PC-3 (cell line): ENCODE data around the gene CCDC191. TPM values are rescaled to one million over a fixed set of nuclear protein-coding genes. Genes with fewer than 3 reads are reported as not detected.

Experiments used
- ATAC-seq: fragments of 200-7000 bp; cut with Tn5 transposase; 2 replicates; pipeline ENCODE4 v1.9.1; 2020; ENCODE audit warnings: mild to moderate bottlenecking, moderate library complexity
- BruUV-seq: library from RNA; stranded (reverse); fragments of 400-500 nt; replicated peaks from 2 replicates; lab custom pipeline; 2021; lab: Mats Ljungman, UMichigan
- CTCF ChIA-PET: fragments of 300-600 bp; sonication (Branson Sonifier 250); formaldehyde crosslinking; loops from one replicate; lab custom pipeline; 2022; ENCODE audit warnings: antibody characterized with exemption; lab: Charles Lee
- POLR2A ChIA-PET: fragments of 300-600 bp; sonication (Branson Sonifier 250); formaldehyde crosslinking; loops from one replicate; lab custom pipeline; 2022; ENCODE audit warnings: antibody characterized with exemption; ENCODE audit not compliant: unreplicated experiment; lab: Charles Lee
- DNase-seq: peaks from one replicate; pipeline ENCODE4 v3.0.0-alpha.2; 2015
- H2AFZ ChIP-seq: fragments of 300-600 bp; sonication (generic); 2 replicates; pipeline ENCODE4 v1.6.0; 2016; ENCODE audit warnings: antibody characterized with exemption, low read length
- H3F3A ChIP-seq: fragments of 300-600 bp; sonication (generic); one replicate; pipeline ENCODE4 v1.6.0; 2017; ENCODE audit warnings: antibody characterized with exemption, low read length, control low read depth, mild to moderate bottlenecking; ENCODE audit not compliant: unreplicated experiment
- H3K27ac ChIP-seq: fragments of 300-600 bp; sonication (generic); 2 replicates; pipeline ENCODE4 v1.5.1; 2016; ENCODE audit warnings: mild to moderate bottlenecking, low read length
- H3K27me3 ChIP-seq: fragments of 300-600 bp; sonication (generic); 2 replicates; pipeline ENCODE4 v1.6.1; 2016; ENCODE audit warnings: low read length, mixed read lengths
- H3K36me3 ChIP-seq: fragments of 300-600 bp; sonication (generic); 2 replicates; pipeline ENCODE4 v1.6.1; 2016; ENCODE audit warnings: low read depth, mixed run types, low read length, mixed read lengths
- H3K4me1 ChIP-seq: fragments of 300-600 bp; sonication (generic); 2 replicates; pipeline ENCODE4 v1.5.1; 2016; ENCODE audit warnings: low read length; ENCODE audit not compliant: insufficient read depth
- H3K4me2 ChIP-seq: fragments of 300-600 bp; sonication (generic); 2 replicates; pipeline ENCODE4 v1.6.0; 2016; ENCODE audit warnings: low read length
- H3K4me3 ChIP-seq: fragments of 300-600 bp; sonication (generic); 2 replicates; pipeline ENCODE4 v1.5.1; 2016; ENCODE audit warnings: mild to moderate bottlenecking, low read length, mixed read lengths
- H3K79me2 ChIP-seq: fragments of 300-600 bp; sonication (generic); 2 replicates; pipeline ENCODE4 v1.6.1; 2017; ENCODE audit warnings: low read length, mixed read lengths
- H3K9ac ChIP-seq: fragments of 300-600 bp; sonication (generic); 2 replicates; pipeline ENCODE4 v1.6.0; 2016; ENCODE audit warnings: mild to moderate bottlenecking, low read length
- H3K9me2 ChIP-seq: fragments of 300-600 bp; sonication (generic); replicated peaks from 2 replicates; pipeline ENCODE4 v1.6.1; 2016; ENCODE audit warnings: mixed run types, low read length, mixed read lengths
- H3K9me3 ChIP-seq: fragments of 300-600 bp; sonication (generic); 2 replicates; pipeline ENCODE4 v1.6.1; 2016; ENCODE audit warnings: low read length, mixed read lengths
- H4K20me1 ChIP-seq: fragments of 300-600 bp; sonication (generic); 2 replicates; pipeline ENCODE4 v1.6.1; 2016; ENCODE audit warnings: low read length, mixed read lengths
- CTCF ChIP-seq: fragments of 300-600 bp; sonication (generic); conservative IDR thresholded peaks from 2 replicates; pipeline ENCODE4 v1.5.1; 2017; ENCODE audit warnings: antibody characterized with exemption, low read depth, mild to moderate bottlenecking, low read length
- EZH2 ChIP-seq: fragments of 300-600 bp; sonication (generic); IDR thresholded peaks from one replicate; pipeline ENCODE4 v1.6.1; 2017; ENCODE audit warnings: antibody characterized with exemption, mild to moderate bottlenecking, low read length; ENCODE audit not compliant: unreplicated experiment
- EZH2phosphoT487 ChIP-seq: fragments of 300-600 bp; sonication (generic); IDR thresholded peaks from 2 replicates; pipeline ENCODE4 v1.6.1; 2018; ENCODE audit warnings: mild to moderate bottlenecking, antibody characterized with exemption, low read length, borderline replicate concordance
- intact Hi-C: fragments of 100-400 bp; cut with micrococcal nuclease; formaldehyde crosslinking; loops from 2 replicates; pipeline ENCODE4 v1.9.0; 2023
- total RNA-seq: library from RNA; depleted of rRNA; stranded (reverse); fragments of >200 nt; gene quantifications from 2 replicates; pipeline ENCODE4 v1.2.3, GENCODE V29; 2014

Gene CCDC191
- total RNA-seq, 1 experiment from 2014 or later = 1.3 TPM

- no peak overlapping the region for H3K4me3 ChIP-seq
- H3K4me1 ChIP-seq = no peaks in the 10 kb centered on the region
- no peak overlapping the region for H3K4me2 ChIP-seq
- H3K36me3 ChIP-seq = no peaks in the 10 kb centered on the region
- H4K20me1 ChIP-seq = no peaks in the 10 kb centered on the region
- ChIA-PET POLR2A (no interaction called here), CTCF (no interaction called here)
- TF ChIP-seq EZH2phosphoT487 (no peak), EZH2 (no peak), CTCF (no peak)
- no peak for DNase-seq
- H2AFZ ChIP-seq = no peak overlapping the region
- no peaks in the 10 kb centered on the region for H3K79me2 ChIP-seq
- no peak overlapping the region for H3K9ac ChIP-seq
- no peak for ATAC-seq
- no peaks in the 10 kb centered on the region for H3K27me3 ChIP-seq
- intact Hi-C loops = no loop called here
- no TSS peak for BruUV-seq
- no peaks in the 10 kb centered on the region for H3F3A ChIP-seq
- H3K27ac ChIP-seq = no peak overlapping the region
- H3K9me2 ChIP-seq = no peaks in the 10 kb centered on the region
- no peaks in the 10 kb centered on the region for H3K9me3 ChIP-seq
Measured at GRCh38 chr3:113979916-113980315, 76.4 kb downstream of the CCDC191 start.

DNA sequence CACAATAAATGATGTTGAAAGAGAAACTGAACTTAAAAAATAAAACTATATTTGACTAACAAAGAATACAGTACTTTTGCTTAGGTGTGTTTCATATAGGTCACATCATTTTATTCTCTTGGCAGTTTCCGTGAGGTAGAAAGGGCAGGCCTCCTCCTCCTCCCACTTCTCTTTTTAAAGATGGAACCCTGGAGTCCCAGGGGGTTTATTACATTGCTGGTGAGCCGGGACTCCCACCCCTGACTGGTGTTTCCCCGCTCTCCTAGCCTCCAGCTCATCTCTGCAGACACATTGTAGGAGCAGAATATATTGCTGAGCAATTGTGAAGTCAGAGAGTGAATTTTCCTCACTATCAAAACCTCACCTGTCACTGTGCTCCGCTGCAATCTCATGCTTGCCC is 78.5 kb downstream of the CCDC191 start:
- no peak overlapping the region for H3K9ac ChIP-seq
- intact Hi-C loops = no loop called here
- no peaks in the 10 kb centered on the region for H3K9me3 ChIP-seq
- H3K27ac ChIP-seq = no peak overlapping the region
- H3K4me2 ChIP-seq = no peak overlapping the region
- H3K36me3 ChIP-seq = 0 out of 2 replicates have a peak, but pooled peaks cover 4% of the 10 kb centered on the region
- POLR2A ChIA-PET = no interaction called here
- no peaks in the 10 kb centered on the region for H3F3A ChIP-seq
- CTCF ChIA-PET = no interaction called here
- H3K27me3 ChIP-seq = no peaks in the 10 kb centered on the region
- no peak overlapping the region for H3K4me3 ChIP-seq
- TF ChIP-seq CTCF = no peak
- TF ChIP-seq EZH2 = no peak
- TF ChIP-seq EZH2phosphoT487 = no peak
- DNase-seq = no peak
- BruUV-seq = no TSS peak
- ATAC-seq = no peak
- H3K79me2 ChIP-seq = no peaks in the 10 kb centered on the region
- H4K20me1 ChIP-seq = no peaks in the 10 kb centered on the region
- H3K4me1 ChIP-seq = no peaks in the 10 kb centered on the region
- H2AFZ ChIP-seq = no peak overlapping the region
- no peaks in the 10 kb centered on the region for H3K9me2 ChIP-seq

DNA sequence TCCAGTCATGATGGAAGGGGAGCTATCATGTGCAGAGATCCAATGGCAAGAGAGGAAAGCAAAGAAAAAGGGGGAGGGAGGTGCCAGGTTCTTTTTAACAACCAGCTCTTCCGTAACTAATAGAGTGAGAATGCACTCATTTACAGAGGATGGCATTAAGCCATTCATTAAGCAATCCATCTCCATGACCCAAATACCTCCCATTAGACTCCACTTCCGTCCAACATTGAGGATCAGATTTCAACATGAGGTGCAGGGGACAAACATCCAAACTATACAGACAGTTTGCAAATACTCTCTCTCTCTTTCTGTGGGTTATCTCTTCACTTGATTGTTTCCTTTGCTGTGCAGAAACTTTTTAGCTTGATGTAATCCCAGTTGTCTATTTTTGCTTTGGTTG is 87.3 kb downstream of the CCDC191 start:
- no peaks in the 10 kb centered on the region for H3F3A ChIP-seq
- no peaks in the 10 kb centered on the region for H3K27me3 ChIP-seq
- ATAC-seq (no peak), DNase-seq (no peak)
- 0 out of 2 replicates have a peak, but pooled peaks cover 2% of the 10 kb centered on the region for H3K36me3 ChIP-seq
- H3K9me3 ChIP-seq = no peaks in the 10 kb centered on the region
- CTCF ChIA-PET = no interaction called here
- H4K20me1 ChIP-seq = no peaks in the 10 kb centered on the region
- no peak overlapping the region for H3K9ac ChIP-seq
- TF ChIP-seq CTCF (no peak), EZH2 (no peak), EZH2phosphoT487 (no peak)
- no peaks in the 10 kb centered on the region for H3K4me1 ChIP-seq
- no peaks in the 10 kb centered on the region for H3K79me2 ChIP-seq
- no peak overlapping the region for H2AFZ ChIP-seq
- no peak overlapping the region for H3K27ac ChIP-seq
- H3K4me3 ChIP-seq = no peak overlapping the region
- intact Hi-C loops = no loop called here
- POLR2A ChIA-PET = interaction anchor here (0.6 kb wide), 1 partner anchor 186 kb away, joined by 6 read pairs; no protein-coding TSS in a partner anchor
- no TSS peak for BruUV-seq
- no peaks in the 10 kb centered on the region for H3K9me2 ChIP-seq
- no peak overlapping the region for H3K4me2 ChIP-seq
